ENCODE measurements around the gene ARNT2. TPM values are rescaled to one million over a fixed set of nuclear protein-coding genes. Genes with fewer than 3 reads are reported as not detected.

Gene ARNT2
- total and polyA plus RNA-seq, 10 of the 15 experiments (the other 5 are each of a cell fraction or from before 2014, with no cell fraction given): 0.07 to 0.49 (median 0.09) TPM; not detected in 6

DNA sequence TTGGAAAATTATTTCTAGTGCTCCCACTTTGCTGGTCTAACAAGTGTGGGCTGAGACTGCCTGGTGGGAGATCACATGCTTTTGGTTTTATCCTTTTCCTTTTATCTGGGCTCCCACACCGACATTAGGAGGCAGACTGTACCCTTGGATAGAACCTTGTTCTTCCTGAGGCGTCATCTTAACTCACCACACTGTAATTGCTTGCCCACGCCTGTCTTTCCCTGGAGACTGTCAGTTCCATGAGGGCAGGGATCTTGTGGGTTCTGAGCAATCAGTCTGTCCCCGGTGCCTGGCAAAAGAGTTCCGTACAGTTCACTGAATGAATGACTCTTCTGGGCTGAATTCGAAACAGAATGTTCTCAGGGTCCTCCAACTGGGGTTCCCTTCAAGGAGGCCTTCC, 166.4 kb downstream of the ARNT2 start (continued):
- TF ChIP-seq, protein P1, sequence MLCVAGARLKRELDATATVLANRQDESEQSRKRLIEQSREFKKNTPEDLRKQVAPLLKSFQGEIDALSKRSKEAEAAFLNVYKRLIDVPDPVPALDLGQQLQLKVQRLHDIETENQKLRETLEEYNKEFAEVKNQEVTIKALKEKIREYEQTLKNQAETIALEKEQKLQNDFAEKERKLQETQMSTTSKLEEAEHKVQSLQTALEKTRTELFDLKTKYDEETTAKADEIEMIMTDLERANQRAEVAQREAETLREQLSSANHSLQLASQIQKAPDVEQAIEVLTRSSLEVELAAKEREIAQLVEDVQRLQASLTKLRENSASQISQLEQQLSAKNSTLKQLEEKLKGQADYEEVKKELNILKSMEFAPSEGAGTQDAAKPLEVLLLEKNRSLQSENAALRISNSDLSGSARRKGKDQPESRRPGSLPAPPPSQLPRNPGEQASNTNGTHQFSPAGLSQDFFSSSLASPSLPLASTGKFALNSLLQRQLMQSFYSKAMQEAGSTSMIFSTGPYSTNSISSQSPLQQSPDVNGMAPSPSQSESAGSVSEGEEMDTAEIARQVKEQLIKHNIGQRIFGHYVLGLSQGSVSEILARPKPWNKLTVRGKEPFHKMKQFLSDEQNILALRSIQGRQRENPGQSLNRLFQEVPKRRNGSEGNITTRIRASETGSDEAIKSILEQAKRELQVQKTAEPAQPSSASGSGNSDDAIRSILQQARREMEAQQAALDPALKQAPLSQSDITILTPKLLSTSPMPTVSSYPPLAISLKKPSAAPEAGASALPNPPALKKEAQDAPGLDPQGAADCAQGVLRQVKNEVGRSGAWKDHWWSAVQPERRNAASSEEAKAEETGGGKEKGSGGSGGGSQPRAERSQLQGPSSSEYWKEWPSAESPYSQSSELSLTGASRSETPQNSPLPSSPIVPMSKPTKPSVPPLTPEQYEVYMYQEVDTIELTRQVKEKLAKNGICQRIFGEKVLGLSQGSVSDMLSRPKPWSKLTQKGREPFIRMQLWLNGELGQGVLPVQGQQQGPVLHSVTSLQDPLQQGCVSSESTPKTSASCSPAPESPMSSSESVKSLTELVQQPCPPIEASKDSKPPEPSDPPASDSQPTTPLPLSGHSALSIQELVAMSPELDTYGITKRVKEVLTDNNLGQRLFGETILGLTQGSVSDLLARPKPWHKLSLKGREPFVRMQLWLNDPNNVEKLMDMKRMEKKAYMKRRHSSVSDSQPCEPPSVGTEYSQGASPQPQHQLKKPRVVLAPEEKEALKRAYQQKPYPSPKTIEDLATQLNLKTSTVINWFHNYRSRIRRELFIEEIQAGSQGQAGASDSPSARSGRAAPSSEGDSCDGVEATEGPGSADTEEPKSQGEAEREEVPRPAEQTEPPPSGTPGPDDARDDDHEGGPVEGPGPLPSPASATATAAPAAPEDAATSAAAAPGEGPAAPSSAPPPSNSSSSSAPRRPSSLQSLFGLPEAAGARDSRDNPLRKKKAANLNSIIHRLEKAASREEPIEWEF (IDR thresholded peaks at IDR 0.05; ENCODE audit: insufficient replicate concordance, low read depth, low read length): no peak
- no peak for TF ChIP-seq RBBP5 (conservative IDR thresholded peaks at IDR 0.05)
- TF ChIP-seq ZNF274 (IDR thresholded peaks at IDR 0.05; ENCODE audit: insufficient read depth, insufficient read length): no peak

DNA sequence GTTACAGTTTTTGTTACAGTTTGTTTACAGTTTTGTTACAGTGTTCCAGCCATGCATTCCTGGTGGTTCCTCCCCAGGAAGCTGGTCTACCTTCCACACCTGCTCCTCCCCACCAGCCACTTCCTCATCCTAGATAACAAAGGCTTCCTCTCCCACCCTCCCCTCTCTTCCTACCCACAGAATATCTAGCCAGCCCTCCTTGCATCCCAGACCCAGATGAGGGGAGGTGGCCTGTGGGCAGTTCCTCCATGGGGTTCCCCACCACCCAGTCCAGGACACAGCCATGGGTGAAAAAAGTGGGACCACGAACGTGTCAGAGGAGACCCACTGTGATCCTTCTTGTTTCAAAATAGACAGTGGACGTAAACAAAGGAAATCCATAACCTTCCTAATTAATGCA, 168.2 kb downstream of the ARNT2 start:
- no peaks in the 10 kb centered on the region for H4K20me1 ChIP-seq (ENCODE audit: control insufficient read depth, insufficient read depth)
- H3K4me3 ChIP-seq: no peak overlapping the region
- BruUV-seq (replicated peaks): no TSS peak
- no peaks in the 10 kb centered on the region for H3K9me3 ChIP-seq (replicated peaks; ENCODE audit: control insufficient read depth, insufficient read depth, low read length)
- WGBS (ENCODE audit: insufficient coverage, insufficient replicate concordance, low lambda C conversion rate, missing lambda C conversion rate): 2% methylated on average over 3 of the region's 3 CpGs
- H3K36me3 ChIP-seq (ENCODE audit: control insufficient read depth in 2 of 2, insufficient read depth in 2 of 2, low read length in 1 of 2): no peaks in the 10 kb centered on the region
- intact Hi-C loops (cut with micrococcal nuclease; ENCODE audit: unreplicated experiment): no loop called here
- CTCF ChIA-PET: no interaction called here
- POLR2A ChIA-PET: no interaction called here
- DNase-seq (ENCODE audit: low read depth, low spot score) (no peak), FAIRE-seq (no peak), ATAC-seq (no peak)
- peaks cover 0 to 11% of the 10 kb centered on the region in 2 experiments; a peak in 1 of 4 replicates for H3K27me3 ChIP-seq (replicated peaks in 1 of 2; ENCODE audit: control insufficient read depth in 2 of 2, insufficient read depth in 2 of 2, low read length in 1 of 2)
- SMC1A ChIA-PET (ENCODE audit: uncharacterized antibody, unreplicated experiment): no interaction called here
- RAD21 ChIA-PET (ENCODE audit: unreplicated experiment): no interaction called here
- H2AFZ ChIP-seq (ENCODE audit: control insufficient read depth, low read depth, low read length): no peak overlapping the region
- in situ Hi-C loops (cut with MboI): no loop called here
- no peaks in the 10 kb centered on the region for H3K4me1 ChIP-seq (ENCODE audit: control insufficient read depth, insufficient read depth, low read length)
- H3K27ac ChIP-seq (ENCODE audit: control insufficient read depth, insufficient read depth): no peak overlapping the region
- H3K9ac ChIP-seq (ENCODE audit: control insufficient read depth, insufficient read depth, low read length): no peak overlapping the region
- TF ChIP-seq, protein P2, sequence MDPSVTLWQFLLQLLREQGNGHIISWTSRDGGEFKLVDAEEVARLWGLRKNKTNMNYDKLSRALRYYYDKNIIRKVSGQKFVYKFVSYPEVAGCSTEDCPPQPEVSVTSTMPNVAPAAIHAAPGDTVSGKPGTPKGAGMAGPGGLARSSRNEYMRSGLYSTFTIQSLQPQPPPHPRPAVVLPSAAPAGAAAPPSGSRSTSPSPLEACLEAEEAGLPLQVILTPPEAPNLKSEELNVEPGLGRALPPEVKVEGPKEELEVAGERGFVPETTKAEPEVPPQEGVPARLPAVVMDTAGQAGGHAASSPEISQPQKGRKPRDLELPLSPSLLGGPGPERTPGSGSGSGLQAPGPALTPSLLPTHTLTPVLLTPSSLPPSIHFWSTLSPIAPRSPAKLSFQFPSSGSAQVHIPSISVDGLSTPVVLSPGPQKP (IDR thresholded peaks at IDR 0.05; ENCODE audit: low read depth, low read length): no peak
- TF ChIP-seq SIN3A (IDR thresholded peaks at IDR 0.05; ENCODE audit: low read depth, low read length) (no peak), PAX5 (IDR thresholded peaks at IDR 0.05; ENCODE audit: borderline replicate concordance, low read depth, low read length) (no peak), SMAD1 (IDR thresholded peaks at IDR 0.05; ENCODE audit: low read depth, partially characterized antibody) (no peak), HDGF (IDR thresholded peaks at IDR 0.05) (no peak), RAD21 (IDR thresholded peaks at IDR 0.05; ENCODE audit: insufficient read depth, low read depth, low read length) (no peak), ZNF207 (IDR thresholded peaks at IDR 0.05; ENCODE audit: borderline replicate concordance) (no peak), MTA3 (IDR thresholded peaks at IDR 0.05; ENCODE audit: borderline replicate concordance, low read length) (no peak), RCOR1 (conservative IDR thresholded peaks at IDR 0.05; ENCODE audit: low read depth, low read length) (no peak)
- TF ChIP-seq, protein P3, sequence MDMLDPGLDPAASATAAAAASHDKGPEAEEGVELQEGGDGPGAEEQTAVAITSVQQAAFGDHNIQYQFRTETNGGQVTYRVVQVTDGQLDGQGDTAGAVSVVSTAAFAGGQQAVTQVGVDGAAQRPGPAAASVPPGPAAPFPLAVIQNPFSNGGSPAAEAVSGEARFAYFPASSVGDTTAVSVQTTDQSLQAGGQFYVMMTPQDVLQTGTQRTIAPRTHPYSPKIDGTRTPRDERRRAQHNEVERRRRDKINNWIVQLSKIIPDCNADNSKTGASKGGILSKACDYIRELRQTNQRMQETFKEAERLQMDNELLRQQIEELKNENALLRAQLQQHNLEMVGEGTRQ (IDR thresholded peaks at IDR 0.05; ENCODE audit: borderline replicate concordance, low read depth, low read length): no peak
- H3K79me2 ChIP-seq (ENCODE audit: control insufficient read depth, insufficient read depth, low read length): no peaks in the 10 kb centered on the region
- no peak overlapping the region for H3K4me2 ChIP-seq (ENCODE audit: control insufficient read depth, insufficient read depth)

Measured in GM12878 (cell line).